Activated T-cell treated with anti-CD3 and anti-CD28 coated beads, Interleukin-2, amount 50 U/mL, for 48 hours (primary cell): ENCODE data around the gene ZNF830.
A peak's percentile ranks its signal among the peaks of the same experiment; 100 is the strongest.
"Not testable (repeated sequence)": the region's sequence is repeated elsewhere in the genome, so short reads cannot be mapped to it uniquely, and the experiment has no call there.

Experiments
- DNase-seq, 2 experiments: peaks; one replicate each; pipeline ENCODE4 v3.0.0-alpha.2; 2020

The ZNF830 gene

GRCh38 chr17:34961093-34961911 is at the start of gene ZNF830, which contains the start of gene CCT6B:
TSS of gene ZNF830 (plus strand) at chr17:34961540. CDS start at chr17:34961567, 27 bp downstream.
TSS of gene CCT6B (minus strand) at chr17:34961460. CDS start at chr17:34961393, 67 bp downstream.
- peak; percentile 91 for DNase-seq

GRCh38 chr17:34913001-34913400 is 48.3 kb upstream of the ZNF830 start:
- no peak for DNase-seq

- DNase-seq, result no peak
Observed at GRCh38 chr17:34916120-34916519, 45.2 kb upstream of the ZNF830 start.

DNA sequence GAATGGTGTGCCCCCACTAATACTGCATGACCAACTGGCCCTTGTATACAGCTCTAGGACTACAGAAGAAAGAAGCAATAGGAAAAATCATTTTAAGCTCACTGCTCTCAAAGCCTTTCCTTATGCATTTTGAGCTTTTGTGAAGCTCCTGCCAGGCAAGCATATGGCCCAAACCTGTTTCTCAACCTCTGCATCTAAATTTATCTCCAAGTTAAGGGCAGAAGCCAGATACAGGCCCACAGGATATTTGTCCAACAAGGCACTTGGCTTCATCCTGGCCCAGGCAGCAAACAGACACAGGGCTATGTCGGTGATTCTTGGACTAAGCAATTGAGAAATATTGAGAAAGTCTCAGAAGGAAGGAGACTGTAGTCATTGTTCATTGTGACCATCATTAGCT is 44.0 kb upstream of the ZNF830 start:
- no peak for DNase-seq

DNA sequence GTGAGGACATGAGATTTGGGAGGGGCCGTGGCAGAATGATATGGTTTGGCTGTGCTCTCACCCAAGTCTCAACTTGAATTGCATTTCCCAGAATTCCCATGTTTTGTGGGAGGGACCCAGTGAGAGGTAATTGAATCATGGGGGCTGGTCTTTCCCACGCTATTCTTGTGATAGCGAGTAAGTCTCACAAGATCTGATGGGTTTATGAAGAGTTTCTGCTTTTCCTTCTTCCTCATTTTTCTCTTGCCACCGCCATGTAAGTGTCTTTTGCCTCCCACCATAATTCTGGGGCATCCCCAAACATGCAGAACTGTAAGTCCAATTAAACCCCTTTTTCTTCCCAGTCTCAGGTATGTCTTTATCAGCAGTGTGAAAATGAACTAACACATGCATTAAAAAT is 40.7 kb upstream of the ZNF830 start:
- DNase-seq, result no peak

DNA sequence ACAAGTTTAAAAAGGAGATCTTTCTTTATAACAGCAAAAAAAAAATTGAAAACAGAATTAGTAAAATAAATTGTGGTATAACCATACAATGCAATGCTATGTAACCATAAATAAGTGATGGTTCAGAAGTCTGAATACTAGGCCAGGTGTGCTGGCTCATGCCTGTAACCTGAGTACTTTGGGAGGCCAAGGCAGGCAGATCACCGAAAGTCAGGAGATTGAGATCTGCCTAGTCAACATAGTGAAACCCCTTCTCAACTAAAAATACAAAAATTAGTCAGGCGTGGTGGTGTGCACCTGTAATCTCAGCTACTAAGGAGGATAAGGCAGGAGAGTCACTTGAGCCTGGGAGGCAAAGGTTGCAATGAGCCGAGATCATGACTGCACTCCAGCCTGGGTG is 34.7 kb upstream of the ZNF830 start:
- DNase-seq, result no peak

- no peak for DNase-seq
Observed at GRCh38 chr17:34930283-34930682, 31.1 kb upstream of the ZNF830 start.

DNA sequence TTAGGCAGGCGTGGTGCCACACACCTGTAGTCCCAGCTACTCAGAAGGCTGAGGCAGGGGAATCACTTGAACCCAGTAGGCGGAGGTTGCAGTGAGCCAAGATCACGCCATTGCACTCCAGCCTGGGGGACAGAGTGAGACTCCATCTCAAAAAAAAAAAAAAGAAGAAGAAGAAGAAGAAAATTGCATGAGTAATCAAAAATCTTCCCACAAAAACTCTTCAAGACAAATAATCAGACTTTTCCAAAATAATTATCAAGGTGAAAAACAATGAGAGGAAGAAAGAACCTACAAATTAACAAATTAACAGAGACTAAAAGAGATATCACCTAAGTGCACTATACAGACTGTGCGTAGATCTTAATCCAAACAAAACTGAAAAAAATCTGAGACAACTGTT is 10.6 kb upstream of the ZNF830 start:
- DNase-seq, result not testable (repeated sequence)

DNA sequence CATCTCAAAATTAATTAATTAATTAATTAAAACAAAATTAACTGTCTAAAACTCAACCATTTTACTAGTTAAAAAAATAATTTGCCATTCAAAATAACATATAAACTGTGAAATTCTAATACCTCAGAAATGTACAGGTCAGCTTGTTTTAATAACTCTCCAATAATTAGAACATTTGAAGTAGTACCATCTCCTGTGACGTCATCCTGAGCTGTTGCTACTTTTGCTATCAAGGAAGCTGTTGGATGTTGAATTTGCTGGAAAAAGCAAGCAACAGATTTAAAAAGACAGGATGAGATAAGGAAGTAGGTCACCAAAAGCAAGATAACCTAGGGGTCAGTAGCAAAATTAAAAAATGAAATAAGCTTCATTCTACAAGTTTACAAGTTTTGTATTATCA is 2.9 kb upstream of the ZNF830 start:
- no peak for DNase-seq

GRCh38 chr17:34974179-34974578 is 12.8 kb downstream of the ZNF830 start:
- DNase-seq, result no peak

GRCh38 chr17:34974794-34975785 is 13.8 kb downstream of the ZNF830 start:
- DNase-seq, result no peak

DNA sequence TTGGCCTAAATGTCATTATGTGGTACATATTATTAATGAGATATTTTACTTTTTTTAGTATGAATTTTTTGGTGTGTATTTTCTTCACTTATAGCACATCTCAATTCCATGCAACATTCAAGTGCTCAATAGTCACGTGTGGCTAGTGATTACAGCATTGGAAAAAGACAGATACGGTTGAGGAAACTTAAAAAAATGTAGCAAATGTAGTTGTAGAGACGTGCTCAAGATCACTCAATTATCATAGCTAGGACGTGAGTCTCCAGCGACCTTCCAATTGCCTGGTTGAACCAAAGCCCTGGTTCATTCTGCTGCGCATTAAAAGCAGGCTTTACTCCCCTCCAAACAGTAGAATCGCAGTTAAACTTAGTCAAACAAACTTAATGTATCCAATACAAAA is 17.8 kb downstream of the ZNF830 start:
- DNase-seq, result no peak

GRCh38 chr17:34979650-34980352 is 18.5 kb downstream of the ZNF830 start:
- no peak for DNase-seq

DNA sequence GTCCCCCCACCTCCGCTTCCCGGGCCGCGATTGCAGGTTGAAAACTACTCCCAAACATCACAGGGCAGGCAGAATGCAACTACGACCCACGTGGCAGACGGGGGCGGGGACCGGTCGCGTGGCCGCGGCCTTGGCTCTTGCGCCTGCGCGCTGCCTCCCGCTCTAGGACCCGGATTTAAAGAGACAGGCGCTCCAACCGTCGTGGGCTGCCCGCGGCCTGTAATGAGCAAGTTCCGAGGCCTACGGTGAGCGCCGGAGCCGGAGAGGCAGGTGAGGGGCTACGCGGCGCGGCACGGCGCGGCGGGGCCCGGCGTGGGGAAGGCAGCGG is 19.0 kb downstream of the ZNF830 start, which contains the start of gene LIG3:
Gene LIG3 (plus strand): TSS at position 160 of the 328 bp plus-strand sequence. CDS start 2,494 bp downstream, outside the sequence.
- DNase-seq, result peak; percentile 97

DNA sequence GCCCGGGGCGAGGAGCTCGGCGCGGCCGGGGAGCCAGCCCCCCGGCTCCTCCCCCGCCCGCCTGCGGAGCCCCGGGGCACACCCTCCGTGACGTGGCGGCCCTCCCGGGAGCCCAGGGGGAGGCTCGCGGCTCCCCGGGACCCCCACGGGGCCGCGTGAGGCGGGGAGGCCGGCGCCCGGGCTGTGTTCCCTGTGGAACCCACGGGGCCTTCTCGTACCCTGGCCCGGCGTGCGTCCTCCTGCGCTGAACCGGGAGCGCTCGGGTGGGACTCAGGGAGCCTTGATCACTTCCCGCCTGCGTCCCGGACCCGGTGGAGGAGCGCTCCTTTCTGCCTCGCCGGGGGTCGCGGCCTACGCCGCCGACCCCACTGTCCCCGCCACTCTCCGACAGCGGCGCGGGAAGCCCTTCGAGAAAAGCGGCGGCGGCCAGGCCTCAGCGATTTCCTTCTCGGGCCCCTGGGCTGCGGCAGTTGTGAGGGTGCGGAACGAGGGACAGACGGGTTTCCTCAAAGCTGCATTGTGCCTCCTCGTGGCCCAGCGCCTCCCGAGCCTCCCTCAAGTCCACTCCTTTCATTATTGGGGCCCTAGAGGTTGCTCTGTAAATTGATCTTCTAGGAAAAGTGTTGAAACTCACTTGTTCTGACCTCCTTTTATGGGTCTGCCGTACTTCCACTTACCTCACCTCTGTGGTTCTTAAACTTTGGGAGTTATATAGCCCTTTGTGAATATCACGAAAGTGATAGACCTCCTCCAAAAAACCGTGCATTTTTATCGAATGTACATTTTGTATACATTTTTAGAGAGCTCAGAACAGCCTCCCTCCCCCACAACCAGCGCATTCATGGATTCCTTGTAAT is 19.6 kb downstream of the ZNF830 start:
- peak in 1 of 2 experiments; percentile 79 for DNase-seq

DNA sequence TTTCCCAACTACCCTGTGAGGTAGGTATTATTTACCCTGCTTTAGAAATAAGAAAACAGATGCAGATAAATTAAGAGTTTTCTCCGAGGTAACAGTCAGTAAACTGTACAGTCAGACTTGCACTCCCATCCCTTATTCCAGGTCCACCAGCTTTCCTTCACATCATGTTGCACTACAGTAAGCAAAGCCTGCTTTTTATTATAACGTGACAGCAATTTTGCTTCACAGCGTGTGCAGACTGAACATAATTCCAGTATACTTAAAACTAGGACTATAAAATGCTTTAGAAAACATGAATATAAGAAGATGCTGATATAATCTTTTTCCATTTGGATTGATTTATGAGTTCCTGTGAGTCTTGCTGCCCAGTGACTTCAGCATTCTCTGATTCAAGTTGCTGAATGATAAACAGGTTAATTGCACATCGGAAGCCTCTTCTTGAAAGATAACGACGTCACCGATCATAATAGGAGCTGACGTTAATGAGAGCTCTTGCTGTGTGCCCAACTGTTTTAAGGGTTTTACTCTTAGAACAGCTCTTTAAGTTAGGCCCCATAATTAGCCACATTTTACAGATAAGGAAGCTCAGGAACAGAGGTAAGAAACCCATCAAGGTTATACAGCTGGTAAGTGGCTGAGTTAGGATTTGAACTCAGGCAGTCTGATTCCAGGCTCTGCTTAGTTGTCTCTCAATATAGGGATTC is 20.4 kb downstream of the ZNF830 start:
- no peak for DNase-seq

- no peak for DNase-seq
Observed at GRCh38 chr17:34987232-34987631, 25.9 kb downstream of the ZNF830 start.

GRCh38 chr17:34988644-34989043 is 27.3 kb downstream of the ZNF830 start:
- no peak for DNase-seq

GRCh38 chr17:34989473-34989872 is 28.1 kb downstream of the ZNF830 start:
- DNase-seq, result no peak

DNA sequence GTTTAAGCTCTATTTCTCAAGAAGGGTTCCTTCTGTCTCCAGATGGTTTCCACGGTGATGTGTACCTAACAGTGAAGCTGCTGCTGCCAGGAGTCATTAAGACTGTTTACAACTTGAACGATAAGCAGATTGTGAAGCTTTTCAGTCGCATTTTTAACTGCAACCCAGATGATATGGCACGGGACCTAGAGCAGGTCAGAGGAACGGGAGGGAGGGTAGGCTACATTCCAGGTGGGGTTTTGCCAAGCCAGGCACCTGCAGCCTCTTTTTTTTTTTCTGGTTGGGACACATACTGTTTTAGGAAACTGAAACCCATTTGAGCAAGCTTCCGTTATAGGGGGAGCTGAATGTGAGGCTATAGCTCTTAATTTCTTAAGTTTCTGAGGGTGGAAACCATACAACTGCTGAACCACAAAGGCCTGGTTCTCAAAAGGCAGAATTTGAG is 29.6 kb downstream of the ZNF830 start:
- no peak for DNase-seq

DNA sequence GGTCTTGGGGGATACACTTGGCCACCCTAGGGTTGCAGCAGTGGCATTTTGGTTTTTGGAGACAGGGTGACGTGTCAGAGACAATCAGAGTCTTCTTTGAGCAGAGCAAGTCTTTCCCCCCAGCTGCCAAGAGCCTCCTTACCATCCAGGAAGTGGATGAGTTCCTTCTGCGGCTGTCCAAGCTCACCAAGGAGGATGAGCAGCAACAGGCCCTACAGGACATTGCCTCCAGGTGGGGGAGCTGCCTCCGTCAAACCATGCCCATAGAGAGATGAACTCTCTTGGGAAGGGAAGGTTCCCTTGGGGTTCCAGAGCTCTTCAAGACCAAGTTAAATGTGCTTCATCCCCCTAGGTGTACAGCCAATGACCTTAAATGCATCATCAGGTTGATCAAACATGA is 30.3 kb downstream of the ZNF830 start:
- no peak for DNase-seq
